Dendritic cell treated with granulocyte-macrophage colony-stimulating factor and Interleukin-4, amounts not matched to agents 40 ng/mL and 50 ng/mL, for 4 days (primary cell): ENCODE data around the gene UACA.
"Not testable (repeated sequence)": the region's sequence is repeated elsewhere in the genome, so short reads cannot be mapped to it uniquely, and the experiment has no call there.

Experiments
- H3K27ac Mint-ChIP-seq: one replicate; pipeline ENCODE4 v1.8.0; 2022; ENCODE audit warnings: mild to moderate bottlenecking, mixed read lengths
- H3K27me3 Mint-ChIP-seq: one replicate; pipeline ENCODE4 v1.8.0; 2022; ENCODE audit warnings: mild to moderate bottlenecking, mixed read lengths
- H3K36me3 Mint-ChIP-seq: one replicate; pipeline ENCODE4 v1.8.0; 2022; ENCODE audit warnings: low read depth, mixed read lengths
- H3K4me1 Mint-ChIP-seq: one replicate; pipeline ENCODE4 v1.8.0; 2022; ENCODE audit warnings: low read depth, mixed read lengths
- H3K4me3 Mint-ChIP-seq: one replicate; pipeline ENCODE4 v1.8.0; 2022; ENCODE audit warnings: mild to moderate bottlenecking, moderate library complexity, mixed read lengths
- H3K9me3 Mint-ChIP-seq: one replicate; pipeline ENCODE4 v1.8.0; 2022; ENCODE audit warnings: mixed read lengths
- intact Hi-C: fragments of 100-400 bp; cut with micrococcal nuclease; formaldehyde crosslinking; loops from one replicate; pipeline ENCODE4 v1.15.0; 2022

The UACA gene

GRCh38 chr15:70753101-70753829, 10.1 kb downstream of the UACA start:
- H3K4me3 Mint-ChIP-seq = no peak overlapping the region
- H3K27ac Mint-ChIP-seq = no peak overlapping the region
- peaks cover 11% of the 10 kb centered on the region for H3K4me1 Mint-ChIP-seq
- intact Hi-C loops = no loop called here
- no peaks in the 10 kb centered on the region for H3K36me3 Mint-ChIP-seq
- H3K27me3 Mint-ChIP-seq = no peaks in the 10 kb centered on the region
- no peaks in the 10 kb centered on the region for H3K9me3 Mint-ChIP-seq

- Mint-ChIP-seq H3K27me3 (no peaks in the 10 kb centered on the region), H3K36me3 (no peaks in the 10 kb centered on the region), H3K4me3 (no peak overlapping the region), H3K4me1 (peaks cover 11% of the 10 kb centered on the region), H3K9me3 (no peaks in the 10 kb centered on the region), H3K27ac (no peak overlapping the region)
- intact Hi-C loops = no loop called here
Observed at GRCh38 chr15:70752193-70752635, 11.1 kb downstream of the UACA start.

- no peaks in the 10 kb centered on the region for H3K9me3 Mint-ChIP-seq
- peaks cover 2% of the 10 kb centered on the region for H3K27me3 Mint-ChIP-seq
- intact Hi-C loops = no loop called here
- H3K4me1 Mint-ChIP-seq = peaks cover 11% of the 10 kb centered on the region
- H3K4me3 Mint-ChIP-seq = no peak overlapping the region
- H3K36me3 Mint-ChIP-seq = no peaks in the 10 kb centered on the region
- H3K27ac Mint-ChIP-seq = no peak overlapping the region
Observed at GRCh38 chr15:70750203-70750869, 13.0 kb downstream of the UACA start.

GRCh38 chr15:70748281-70748747, 15.0 kb downstream of the UACA start:
- Mint-ChIP-seq H3K27me3 (peaks cover 2% of the 10 kb centered on the region), H3K4me3 (no peak overlapping the region), H3K27ac (no peak overlapping the region), H3K4me1 (peaks cover 11% of the 10 kb centered on the region), H3K9me3 (no peaks in the 10 kb centered on the region), H3K36me3 (no peaks in the 10 kb centered on the region)
- intact Hi-C loops = no loop called here

GRCh38 chr15:70746598-70746997, 16.8 kb downstream of the UACA start:
- H3K27ac Mint-ChIP-seq, H3K9me3 Mint-ChIP-seq, H3K36me3 Mint-ChIP-seq, H3K27me3 Mint-ChIP-seq, H3K4me3 Mint-ChIP-seq, intact Hi-C loops: not testable (repeated sequence)
- H3K4me1 Mint-ChIP-seq = peaks cover 17% of the 10 kb centered on the region

GRCh38 chr15:70742928-70743327, 20.4 kb downstream of the UACA start:
- H3K4me1 Mint-ChIP-seq = peaks cover 24% of the 10 kb centered on the region
- H3K4me3 Mint-ChIP-seq = no peak overlapping the region
- intact Hi-C loops = no loop called here
- H3K36me3 Mint-ChIP-seq = no peaks in the 10 kb centered on the region
- no peaks in the 10 kb centered on the region for H3K9me3 Mint-ChIP-seq
- H3K27me3 Mint-ChIP-seq = peaks cover 2% of the 10 kb centered on the region
- H3K27ac Mint-ChIP-seq = no peak overlapping the region

GRCh38 chr15:70741677-70742293, 21.6 kb downstream of the UACA start:
- Mint-ChIP-seq H3K4me1 (peaks cover 24% of the 10 kb centered on the region), H3K27ac (no peak overlapping the region), H3K36me3 (no peaks in the 10 kb centered on the region), H3K27me3 (peaks cover 2% of the 10 kb centered on the region), H3K9me3 (no peaks in the 10 kb centered on the region), H3K4me3 (no peak overlapping the region)
- intact Hi-C loops = no loop called here

GRCh38 chr15:70741107-70741531, 22.2 kb downstream of the UACA start:
- Mint-ChIP-seq H3K36me3 (no peaks in the 10 kb centered on the region), H3K4me1 (peaks cover 24% of the 10 kb centered on the region), H3K27me3 (no peaks in the 10 kb centered on the region), H3K27ac (peak overlapping the region; percentile 63), H3K9me3 (no peaks in the 10 kb centered on the region), H3K4me3 (no peak overlapping the region)
- intact Hi-C loops = no loop called here

- H3K36me3 Mint-ChIP-seq, H3K27me3 Mint-ChIP-seq, H3K4me1 Mint-ChIP-seq, H3K9me3 Mint-ChIP-seq, H3K27ac Mint-ChIP-seq, H3K4me3 Mint-ChIP-seq, intact Hi-C loops: not testable (repeated sequence)
Observed at GRCh38 chr15:70735040-70735439, 28.3 kb downstream of the UACA start.

GRCh38 chr15:70729164-70729563, 34.2 kb downstream of the UACA start:
- no peaks in the 10 kb centered on the region for H3K9me3 Mint-ChIP-seq
- H3K4me3 Mint-ChIP-seq = no peak overlapping the region
- H3K4me1 Mint-ChIP-seq = no peaks in the 10 kb centered on the region

GRCh38 chr15:70726753-70727152, 36.6 kb downstream of the UACA start:
- Mint-ChIP-seq H3K4me1 (no peaks in the 10 kb centered on the region), H3K27me3 (no peaks in the 10 kb centered on the region), H3K9me3 (no peaks in the 10 kb centered on the region), H3K27ac (no peak overlapping the region), H3K36me3 (no peaks in the 10 kb centered on the region), H3K4me3 (no peak overlapping the region)
- intact Hi-C loops = loop anchor here (10.0 kb wide), 2 partner anchors 52 to 1252 kb away; no protein-coding TSS in a partner anchor

More at GRCh38 chr15:70729164-70729563, 34.2 kb downstream of the UACA start:
- Mint-ChIP-seq H3K27ac (no peak overlapping the region), H3K27me3 (no peaks in the 10 kb centered on the region), H3K36me3 (no peaks in the 10 kb centered on the region)
- intact Hi-C loops = loop anchor here (10.0 kb wide), 2 partner anchors 54 to 1254 kb away; no protein-coding TSS in a partner anchor

- Mint-ChIP-seq H3K9me3 (no peaks in the 10 kb centered on the region), H3K36me3 (no peaks in the 10 kb centered on the region), H3K27ac (no peak overlapping the region), H3K4me1 (peaks cover 9% of the 10 kb centered on the region), H3K27me3 (no peaks in the 10 kb centered on the region), H3K4me3 (no peak overlapping the region)
- intact Hi-C loops = loop anchor here (10.0 kb wide), 2 partner anchors 49 to 1249 kb away; no protein-coding TSS in a partner anchor
Observed at GRCh38 chr15:70723927-70724326, 39.4 kb downstream of the UACA start.

GRCh38 chr15:70723122-70723422, 40.3 kb downstream of the UACA start:
- peaks cover 12% of the 10 kb centered on the region for H3K4me1 Mint-ChIP-seq
- H3K27ac Mint-ChIP-seq = no peak overlapping the region
- H3K27me3 Mint-ChIP-seq = no peaks in the 10 kb centered on the region
- no peaks in the 10 kb centered on the region for H3K9me3 Mint-ChIP-seq
- intact Hi-C loops = loop anchor here (10.0 kb wide), 2 partner anchors 48 to 1248 kb away; no protein-coding TSS in a partner anchor
- no peak overlapping the region for H3K4me3 Mint-ChIP-seq
- no peaks in the 10 kb centered on the region for H3K36me3 Mint-ChIP-seq
